H7 (cell line): Measurements from ENCODE around the gene FLACC1. TPM values are rescaled to one million over a fixed set of nuclear protein-coding genes. Genes with fewer than 3 reads are reported as not detected.

Source experiments
- DNase-seq: peaks from one replicate; pipeline ENCODE4 v3.0.0; 2012
- H3K27me3 ChIP-seq: 2 replicates; pipeline ENCODE4 v1.6.0; 2011; ENCODE audit warnings: mild to moderate bottlenecking, low read length; ENCODE audit not compliant: control insufficient read depth, insufficient read depth
- H3K36me3 ChIP-seq: replicated peaks from 2 replicates; pipeline ENCODE4 v1.5.1; 2011; ENCODE audit warnings: low read length; ENCODE audit not compliant: control insufficient read depth, insufficient read depth
- H3K4me3 ChIP-seq: 2 replicates; pipeline ENCODE4 v1.5.1; 2011; ENCODE audit warnings: low read depth, mild to moderate bottlenecking, control low read depth, low read length, moderate library complexity; ENCODE audit not compliant: insufficient read depth
- total RNA-seq: library from RNA; depleted of rRNA; stranded (reverse); fragments of >200 nt; shearing (Covaris generic); gene quantifications from 2 replicates; pipeline ENCODE4 v1.2.3, GENCODE V29; 2014

Gene FLACC1
- total RNA-seq, 1 experiment from 2014 or later, result not detected

DNA sequence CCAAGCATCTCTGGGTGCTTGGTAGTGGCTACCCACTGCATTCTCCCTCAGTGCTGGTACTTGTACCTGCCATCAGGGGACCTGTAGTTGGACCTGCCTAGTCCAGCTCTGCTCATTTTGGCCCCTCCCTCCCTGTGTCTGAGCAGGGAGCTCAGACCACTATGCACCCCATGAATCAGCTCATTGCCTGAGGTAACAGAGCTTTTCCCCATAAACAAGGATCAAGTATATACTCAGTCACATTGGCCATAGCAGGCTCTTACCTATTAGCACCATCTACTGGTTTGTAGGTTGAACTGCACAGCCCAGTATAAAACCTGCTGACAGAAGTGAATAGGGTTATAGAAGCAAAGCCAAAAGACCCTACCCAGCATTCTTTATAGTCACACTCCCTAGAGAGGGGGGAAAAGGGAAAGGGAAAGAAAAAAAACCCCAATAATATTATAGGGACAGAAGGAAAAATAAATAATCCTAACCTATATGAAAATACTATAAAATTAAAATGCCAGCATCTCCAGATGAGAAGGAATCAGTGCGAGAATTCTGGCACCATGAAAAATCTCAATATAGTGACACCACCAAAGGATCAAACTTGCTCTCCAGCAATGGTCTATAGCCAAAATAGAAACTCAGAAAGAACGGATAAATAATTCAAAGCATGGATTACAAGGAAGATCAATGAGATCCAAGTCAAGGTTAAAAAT lies 6.9 kb upstream of the FLACC1 start:
- peak; percentile 42 for DNase-seq
- no peak overlapping the region for H3K4me3 ChIP-seq
- H3K27me3 ChIP-seq, result no peaks in the 10 kb centered on the region
- no peaks in the 10 kb centered on the region for H3K36me3 ChIP-seq

GRCh38 chr2:201362396-201362795 lies 5.3 kb upstream of the FLACC1 start:
- DNase-seq, result no peak
- Histone ChIP-seq H3K36me3 (no peaks in the 10 kb centered on the region), H3K4me3 (no peak overlapping the region), H3K27me3 (no peaks in the 10 kb centered on the region)

GRCh38 chr2:201361078-201361733 lies 4.1 kb upstream of the FLACC1 start:
- Histone ChIP-seq H3K4me3 (no peak overlapping the region), H3K27me3 (no peaks in the 10 kb centered on the region), H3K36me3 (no peaks in the 10 kb centered on the region)
- DNase-seq, result no peak

- Histone ChIP-seq H3K36me3 (no peaks in the 10 kb centered on the region), H3K4me3 (no peak overlapping the region), H3K27me3 (no peaks in the 10 kb centered on the region)
- no peak for DNase-seq
These were observed 3.1 kb upstream of the FLACC1 start for GRCh38 chr2:201360256-201360655.

- H3K36me3 ChIP-seq, result no peaks in the 10 kb centered on the region
- no peaks in the 10 kb centered on the region for H3K27me3 ChIP-seq
- no peak for DNase-seq
- no peak overlapping the region for H3K4me3 ChIP-seq
These were observed 1.5 kb upstream of the FLACC1 start for GRCh38 chr2:201358684-201359083.

GRCh38 chr2:201353116-201353515 lies 4.0 kb downstream of the FLACC1 start:
- Histone ChIP-seq H3K36me3 (no peaks in the 10 kb centered on the region), H3K27me3 (no peaks in the 10 kb centered on the region), H3K4me3 (no peak overlapping the region)
- DNase-seq, result no peak

DNA sequence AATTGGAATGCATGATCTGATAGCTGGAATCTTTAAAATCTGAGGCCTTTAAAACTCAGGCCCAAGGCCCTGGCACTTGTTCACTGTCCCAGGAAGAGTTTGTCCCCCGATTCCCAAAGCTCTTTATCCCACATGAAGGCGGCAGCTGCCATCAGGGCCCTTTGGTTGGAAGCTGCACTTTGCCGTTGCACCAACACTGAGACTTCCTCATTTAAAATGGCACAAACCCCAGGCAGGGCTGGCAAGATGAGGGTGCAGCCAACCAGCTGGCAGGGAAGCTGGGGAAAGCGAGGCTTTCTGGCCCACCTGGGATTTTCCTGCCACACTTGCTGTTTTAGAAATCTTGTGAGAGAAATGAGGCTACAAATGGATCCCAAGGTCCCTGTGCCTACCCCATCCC lies 6.3 kb downstream of the FLACC1 start:
- H3K27me3 ChIP-seq, result no peaks in the 10 kb centered on the region
- H3K4me3 ChIP-seq, result no peak overlapping the region
- H3K36me3 ChIP-seq, result no peaks in the 10 kb centered on the region
- DNase-seq, result no peak

DNA sequence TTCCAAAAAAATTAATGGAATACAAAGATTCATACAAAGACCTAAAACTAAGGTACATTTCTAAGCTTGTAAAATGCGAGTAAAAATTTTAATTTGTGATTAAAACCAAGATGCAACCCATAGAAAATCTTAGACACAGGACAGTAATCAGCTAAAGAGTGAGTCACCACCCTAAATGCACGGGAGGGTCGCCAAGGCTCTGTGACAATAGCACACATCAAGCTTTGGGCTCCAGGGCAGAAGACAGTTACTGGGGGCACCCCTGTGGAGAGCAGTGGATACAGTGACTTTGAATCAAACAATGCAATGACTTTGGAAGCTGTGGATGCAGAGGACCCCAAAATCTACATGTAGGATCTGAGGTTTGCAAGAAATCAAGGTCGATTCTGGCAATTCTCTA lies 7.5 kb downstream of the FLACC1 start:
- H3K27me3 ChIP-seq, result no peaks in the 10 kb centered on the region
- H3K36me3 ChIP-seq, result no peaks in the 10 kb centered on the region
- no peak overlapping the region for H3K4me3 ChIP-seq
- no peak for DNase-seq

- DNase-seq, result no peak
- no peaks in the 10 kb centered on the region for H3K36me3 ChIP-seq
- H3K27me3 ChIP-seq, result no peaks in the 10 kb centered on the region
- H3K4me3 ChIP-seq, result no peak overlapping the region
These were observed 8.4 kb downstream of the FLACC1 start for GRCh38 chr2:201348758-201349157.

- Histone ChIP-seq H3K36me3 (no peaks in the 10 kb centered on the region), H3K4me3 (no peak overlapping the region), H3K27me3 (no peaks in the 10 kb centered on the region)
- no peak for DNase-seq
These were observed 10.0 kb downstream of the FLACC1 start for GRCh38 chr2:201347138-201347537.

GRCh38 chr2:201345625-201346213 lies 11.4 kb downstream of the FLACC1 start:
- no peaks in the 10 kb centered on the region for H3K36me3 ChIP-seq
- H3K4me3 ChIP-seq, result no peak overlapping the region
- DNase-seq, result no peak
- H3K27me3 ChIP-seq, result no peaks in the 10 kb centered on the region

GRCh38 chr2:201344663-201345366 lies 12.3 kb downstream of the FLACC1 start:
- H3K36me3 ChIP-seq, result no peaks in the 10 kb centered on the region
- H3K27me3 ChIP-seq, result no peaks in the 10 kb centered on the region
- peak; percentile 56 for DNase-seq
- H3K4me3 ChIP-seq, result no peak overlapping the region

DNA sequence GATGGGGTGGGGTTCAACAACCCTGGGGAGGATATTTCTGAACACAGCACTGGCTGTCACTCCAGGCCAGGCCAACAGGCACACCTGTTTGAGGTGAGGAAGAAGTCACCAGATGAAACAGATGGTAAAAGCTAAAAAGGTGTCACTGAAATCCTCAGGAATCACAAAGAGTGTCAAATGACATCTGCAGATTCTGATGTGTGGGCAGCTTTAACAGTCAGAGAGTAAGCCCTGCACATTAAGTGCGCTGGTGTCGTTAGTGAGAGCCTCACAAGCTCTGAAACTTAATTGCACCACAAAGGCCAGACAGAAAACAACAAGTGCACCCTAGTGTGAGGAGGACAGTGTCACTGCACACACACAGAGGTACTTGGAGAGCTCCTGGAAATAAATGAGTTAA lies 13.6 kb downstream of the FLACC1 start:
- Histone ChIP-seq H3K36me3 (no peaks in the 10 kb centered on the region), H3K4me3 (no peak overlapping the region), H3K27me3 (no peaks in the 10 kb centered on the region)
- no peak for DNase-seq

DNA sequence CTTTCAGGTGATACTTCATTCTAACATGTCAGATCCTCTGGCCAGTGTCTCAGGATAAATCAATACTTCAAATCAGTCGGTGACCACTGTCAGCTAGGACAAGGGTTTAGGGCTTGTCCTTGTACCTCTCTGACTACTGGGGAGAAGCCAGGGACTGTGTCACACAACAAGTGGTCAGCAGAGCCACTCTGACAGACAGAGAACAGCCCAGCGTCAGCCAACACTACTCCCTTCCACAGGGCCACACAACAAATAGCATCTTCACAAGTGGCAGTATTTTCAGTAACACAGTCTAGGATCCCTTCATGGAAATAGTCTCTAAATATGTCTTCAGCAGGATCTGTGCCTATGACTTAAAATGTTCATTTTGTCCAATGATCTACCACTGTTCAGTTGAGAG lies 14.2 kb downstream of the FLACC1 start:
- H3K4me3 ChIP-seq, result no peak overlapping the region
- H3K27me3 ChIP-seq, result no peaks in the 10 kb centered on the region
- H3K36me3 ChIP-seq, result no peaks in the 10 kb centered on the region
- DNase-seq, result no peak

GRCh38 chr2:201329409-201329808 lies 27.7 kb downstream of the FLACC1 start:
- Histone ChIP-seq H3K27me3 (no peaks in the 10 kb centered on the region), H3K4me3 (no peak overlapping the region), H3K36me3 (no peaks in the 10 kb centered on the region)
- DNase-seq, result no peak
